Liver (tissue), 9 donors: Measurements from ENCODE around the gene UBA7. TPM values are rescaled to one million over a fixed set of nuclear protein-coding genes. Genes with fewer than 3 reads are reported as not detected.

Experiments used
- DNase-seq: peaks from one replicate; pipeline ENCODE4 v3.0.0-alpha.2; 2017; ENCODE audit warnings: low spot score
- H3K27ac ChIP-seq, 2 donors: one replicate each; pipeline ENCODE4 v1.7.0; 2013; ENCODE audit warnings: inconsistent platforms in 2 of 2, low read length in 2 of 2, control low read depth in 1 of 2, low read depth in 1 of 2, mild to moderate bottlenecking in 1 of 2
- H3K27me3 ChIP-seq, 4 donors: one replicate each; pipeline versions ENCODE4 v1.6.1 to v1.7.0; 2013; ENCODE audit warnings: low read length in 3 of 4, inconsistent platforms in 1 of 4, mild to moderate bottlenecking in 1 of 4, moderate library complexity in 1 of 4; ENCODE audit not compliant: control insufficient read depth in 4 of 4, insufficient read depth in 4 of 4
- H3K36me3 ChIP-seq, 4 donors: one replicate each; pipeline versions ENCODE4 v1.6.1 to v1.7.0; 2013; ENCODE audit warnings: low read length in 3 of 4, mild to moderate bottlenecking in 3 of 4, low read depth in 1 of 4, moderate library complexity in 1 of 4; ENCODE audit not compliant: control insufficient read depth in 4 of 4, insufficient read depth in 3 of 4
- H3K4me1 ChIP-seq, 4 donors: one replicate each; pipeline versions ENCODE4 v1.6.1 to v1.7.0; 2013; ENCODE audit warnings: low read length in 3 of 4, mild to moderate bottlenecking in 3 of 4, moderate library complexity in 1 of 4; ENCODE audit not compliant: control insufficient read depth in 4 of 4, insufficient read depth in 4 of 4
- H3K4me3 ChIP-seq, 3 donors: one replicate each; pipeline versions ENCODE4 v1.6.1 to v1.7.0; 2013; ENCODE audit warnings: low read length in 3 of 3, control low read depth in 1 of 3, low read depth in 1 of 3, mild to moderate bottlenecking in 1 of 3
- H3K9ac ChIP-seq, 2 donors: one replicate each; pipeline ENCODE4 v1.7.0; 2013; ENCODE audit warnings: low read length in 2 of 2, mild to moderate bottlenecking in 2 of 2, moderate library complexity in 2 of 2, control low read depth in 1 of 2, low read depth in 1 of 2
- H3K9me3 ChIP-seq, 4 donors: one replicate each; pipeline versions ENCODE4 v1.6.1 to v1.7.0; 2013; ENCODE audit warnings: low read length in 3 of 4; ENCODE audit not compliant: control insufficient read depth in 4 of 4
- ATF3 ChIP-seq: IDR thresholded peaks from 2 replicates; pipeline ENCODE4 v1.6.1; 2016; ENCODE audit warnings: antibody characterized with exemption
- EGR1 ChIP-seq, 2 donors: IDR thresholded peaks; 2 replicates each; pipeline ENCODE4 v1.6.1; 2016 to 2018; ENCODE audit warnings: antibody characterized with exemption in 2 of 2, low read depth in 2 of 2
- FOXA1 ChIP-seq: IDR thresholded peaks from 2 replicates; pipeline ENCODE4 v1.6.1; 2016; ENCODE audit warnings: antibody characterized with exemption
- FOXA2 ChIP-seq: IDR thresholded peaks from 2 replicates; pipeline ENCODE4 v1.6.1; 2016; ENCODE audit warnings: antibody characterized with exemption
- GABPA ChIP-seq, 2 donors: IDR thresholded peaks in 1 of 2; conservative IDR thresholded peaks in 1 of 2; 2 replicates each; pipeline ENCODE4 v1.6.1; 2016; ENCODE audit warnings: antibody characterized with exemption in 2 of 2, mild to moderate bottlenecking in 1 of 2, moderate library complexity in 1 of 2
- HNF4A ChIP-seq, 2 donors: conservative IDR thresholded peaks; 2 replicates each; pipeline ENCODE4 v1.6.1; 2016; ENCODE audit warnings: antibody characterized with exemption in 2 of 2, mild to moderate bottlenecking in 2 of 2
- HNF4G ChIP-seq: IDR thresholded peaks from 2 replicates; pipeline ENCODE4 v1.6.1; 2016; ENCODE audit warnings: antibody characterized with exemption
- JUND ChIP-seq, 2 donors: IDR thresholded peaks; 2 replicates each; pipeline ENCODE4 v1.6.1; 2016; ENCODE audit warnings: antibody characterized with exemption in 2 of 2
- MAX ChIP-seq: IDR thresholded peaks from 2 replicates; pipeline ENCODE4 v1.6.1; 2016; ENCODE audit warnings: antibody characterized with exemption
- NR2F2 ChIP-seq: IDR thresholded peaks from 2 replicates; pipeline ENCODE4 v1.6.1; 2016; ENCODE audit warnings: antibody characterized with exemption
- RAD21 ChIP-seq, 2 donors: IDR thresholded peaks; 2 replicates each; pipeline ENCODE4 v1.6.1; 2016; ENCODE audit warnings: antibody characterized with exemption in 2 of 2, mild to moderate bottlenecking in 2 of 2
- RXRA ChIP-seq, 2 donors: IDR thresholded peaks; 2 replicates each; pipeline ENCODE4 v1.6.1; 2017 to 2018; ENCODE audit warnings: antibody characterized with exemption in 2 of 2, mild to moderate bottlenecking in 1 of 2
- SP1 ChIP-seq: IDR thresholded peaks from 2 replicates; pipeline ENCODE4 v1.6.1; 2018; ENCODE audit warnings: antibody characterized with exemption, mild to moderate bottlenecking
- YY1 ChIP-seq: IDR thresholded peaks from 2 replicates; pipeline ENCODE4 v1.6.1; 2016; ENCODE audit warnings: antibody characterized with exemption, mild to moderate bottlenecking
- ZBTB33 ChIP-seq: IDR thresholded peaks from 2 replicates; pipeline ENCODE4 v1.6.1; 2016; ENCODE audit warnings: antibody characterized with exemption
- whole genome bisulfite sequencing: extraction: QIAGEN DNeasy Blood & Tissue Kit; methylation state at CpG from one replicate; pipeline ENCODE4 v1.1.7; 2013; 5-methylcytosine and 5-hydroxymethylcytosine counted together
- polyA plus RNA-seq, 2 donors: library from polyadenylated mRNA; stranded (reverse) in 1 of 2; unstranded in 1 of 2; fragments of 200-250 nt in 1 of 2; fragments of >200 nt in 1 of 2; fragmentation: Nextera tagmentation in 1 of 2; extraction: Ambion mirVana in 1 of 2; gene quantifications; one replicate each; pipeline versions ENCODE4 v1.2.1 to v1.2.3, GENCODE V29; 2013 to 2015
- total RNA-seq, 2 donors: library from RNA; depleted of rRNA; stranded (reverse); fragments of >200 nt; gene quantifications; one replicate each; pipeline ENCODE4 v1.2.3, GENCODE V29; 2014
- TF ChIP-seq, protein P1 (sequence below): fragments of 150-350 bp; IDR thresholded peaks from 2 replicates; pipeline ENCODE4 v1.5.1; 2017; ENCODE audit warnings: improper control_type of control experiment, low read depth, low read length; ENCODE audit not compliant: missing input control
- donor health status: healthy.
- donor health status: healthy.
- donor health status: healthy.
- donor health status: healthy.
- donor health status: healthy.

UBA7 gene
- total and polyA plus RNA-seq, 4 donors, result 14.6 to 29.5 (median 15.2) TPM

- H3K27ac ChIP-seq, result no peak overlapping the region
- H3K9me3 ChIP-seq, result no peaks in the 10 kb centered on the region
Measured at GRCh38 chr3:49771340-49771938, 42.3 kb downstream of the UBA7 start.

GRCh38 chr3:49769926-49770325, 43.8 kb downstream of the UBA7 start:
- Histone ChIP-seq H3K36me3 (peaks cover 0 to 4% (median 0%) of the 10 kb centered on the region in 4 donors), H3K9ac (no peak overlapping the region), H3K4me3 (no peak overlapping the region), H3K27ac (no peak overlapping the region), H3K9me3 (no peaks in the 10 kb centered on the region), H3K4me1 (no peaks in the 10 kb centered on the region), H3K27me3 (no peaks in the 10 kb centered on the region)
- TF ChIP-seq FOXA2, result no peak
- TF ChIP-seq, protein P1, sequence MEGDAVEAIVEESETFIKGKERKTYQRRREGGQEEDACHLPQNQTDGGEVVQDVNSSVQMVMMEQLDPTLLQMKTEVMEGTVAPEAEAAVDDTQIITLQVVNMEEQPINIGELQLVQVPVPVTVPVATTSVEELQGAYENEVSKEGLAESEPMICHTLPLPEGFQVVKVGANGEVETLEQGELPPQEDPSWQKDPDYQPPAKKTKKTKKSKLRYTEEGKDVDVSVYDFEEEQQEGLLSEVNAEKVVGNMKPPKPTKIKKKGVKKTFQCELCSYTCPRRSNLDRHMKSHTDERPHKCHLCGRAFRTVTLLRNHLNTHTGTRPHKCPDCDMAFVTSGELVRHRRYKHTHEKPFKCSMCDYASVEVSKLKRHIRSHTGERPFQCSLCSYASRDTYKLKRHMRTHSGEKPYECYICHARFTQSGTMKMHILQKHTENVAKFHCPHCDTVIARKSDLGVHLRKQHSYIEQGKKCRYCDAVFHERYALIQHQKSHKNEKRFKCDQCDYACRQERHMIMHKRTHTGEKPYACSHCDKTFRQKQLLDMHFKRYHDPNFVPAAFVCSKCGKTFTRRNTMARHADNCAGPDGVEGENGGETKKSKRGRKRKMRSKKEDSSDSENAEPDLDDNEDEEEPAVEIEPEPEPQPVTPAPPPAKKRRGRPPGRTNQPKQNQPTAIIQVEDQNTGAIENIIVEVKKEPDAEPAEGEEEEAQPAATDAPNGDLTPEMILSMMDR, result no peak
- no peak for TF ChIP-seq JUND (IDR thresholded peaks at IDR 0.05)
- no peak for TF ChIP-seq RXRA (IDR thresholded peaks at IDR 0.05)
- no peak for TF ChIP-seq HNF4G
- no peak for TF ChIP-seq GABPA (IDR thresholded peaks at IDR 0.05 in 1 of 2, conservative IDR thresholded peaks at IDR 0.05 in 1 of 2)
- TF ChIP-seq FOXA1, result no peak
- no peak for TF ChIP-seq EGR1 (IDR thresholded peaks at IDR 0.05; ENCODE audit: low read depth in 2 of 2)
- no peak for TF ChIP-seq MAX
- TF ChIP-seq ZBTB33, result no peak
- TF ChIP-seq NR2F2, result no peak
- TF ChIP-seq ATF3, result no peak
- no peak for TF ChIP-seq YY1
- TF ChIP-seq HNF4A (conservative IDR thresholded peaks at IDR 0.05), result no peak
- no peak for TF ChIP-seq SP1
- no peak for DNase-seq

More at GRCh38 chr3:49771340-49771938, 42.3 kb downstream of the UBA7 start:
- Histone ChIP-seq H3K9ac (no peak overlapping the region), H3K4me3 (no peak overlapping the region), H3K27me3 (no peaks in the 10 kb centered on the region), H3K4me1 (no peaks in the 10 kb centered on the region), H3K36me3 (peaks cover 0 to 5% (median 1%) of the 10 kb centered on the region in 4 donors)
- no peak for DNase-seq
- WGBS, result 81% methylated on average over 1 of the region's 1 CpG
- TF ChIP-seq EGR1 (IDR thresholded peaks at IDR 0.05; ENCODE audit: low read depth in 2 of 2) (no peak), FOXA2 (no peak), RAD21 (IDR thresholded peaks at IDR 0.05) (no peak)
